ENCODE results near the gene PTH2.

- TF ChIP-seq CTCF (IDR thresholded peaks at IDR 0.05; ENCODE audit: low read depth, low read length) (no peak), EZH2phosphoT487 (IDR thresholded peaks at IDR 0.05; ENCODE audit: low read depth) (no peak)
These were observed 13.7 kb downstream of the PTH2 start for GRCh38 chr19:49409441-49410029.
